K562 (cell line): ENCODE results near the gene LRRC27. TPM values are rescaled to one million over a fixed set of nuclear protein-coding genes. Genes with fewer than 3 reads are reported as not detected.

Experiments
- AFF1 ChIP-seq, 2 experiments: fragments of 450-650 bp; IDR thresholded peaks; 2 replicates each; pipeline ENCODE4 v1.6.1; 2018; ENCODE audit warnings: mild to moderate bottlenecking in 2 of 2, low read depth in 1 of 2; ENCODE audit not compliant: partially characterized antibody in 2 of 2
- MECOM ChIP-seq: fragments of 250-450 bp; sonication (Bioruptor Pico); IDR thresholded peaks from 2 replicates; pipeline ENCODE4 v1.8.0; 2022; ENCODE audit warnings: inconsistent platforms
- SMAD4 ChIP-seq: fragments of 250-450 bp; sonication (Bioruptor Pico); conservative IDR thresholded peaks from 2 replicates; pipeline ENCODE4 v1.8.0; 2021; ENCODE audit warnings: inconsistent platforms, mild to moderate bottlenecking, moderate library complexity
- polyA plus RNA-seq, 8 experiments: library from polyadenylated mRNA; depleted of rRNA in 4 of 8; stranded (reverse) in 5 of 8; unstranded in 3 of 8; fragments of >200 nt; fragmentation: Nextera tagmentation in 2 of 8; fragmentation: Illumina TruSeq in 1 of 8; extraction: Ambion mirVana in 2 of 8; extraction: Trizol in 1 of 8; gene quantifications; 2 replicates each; pipeline versions ENCODE4 v1.2.1 to v1.2.3, GENCODE V29; 2011 to 2014; ENCODE audit warnings: inconsistent platforms in 1 of 8, missing spikeins in 1 of 8
- total RNA-seq, 7 experiments: library from RNA; depleted of rRNA in 6 of 7; stranded (reverse); fragments of >200 nt in 6 of 7; fragmentation: Illumina TruSeq in 2 of 7; extraction: Trizol in 2 of 7; gene quantifications; 2 replicates each; pipeline versions ENCODE4 v1.2.1 to v1.2.3, GENCODE V29; 2011 to 2021; ENCODE audit warnings: low replicate concordance in 1 of 7
- TF ChIP-seq, protein P1 (sequence below): fragments of 450-650 bp; IDR thresholded peaks from 2 replicates; pipeline ENCODE4 v1.6.1; 2016; ENCODE audit warnings: mild to moderate bottlenecking, moderate library complexity

LRRC27 gene
- total and polyA plus RNA-seq, 9 of the 15 experiments (the other 6 are each of a cell fraction or from before 2014, with no cell fraction given), result 0.10 to 2.7 (median 1.4) TPM

DNA sequence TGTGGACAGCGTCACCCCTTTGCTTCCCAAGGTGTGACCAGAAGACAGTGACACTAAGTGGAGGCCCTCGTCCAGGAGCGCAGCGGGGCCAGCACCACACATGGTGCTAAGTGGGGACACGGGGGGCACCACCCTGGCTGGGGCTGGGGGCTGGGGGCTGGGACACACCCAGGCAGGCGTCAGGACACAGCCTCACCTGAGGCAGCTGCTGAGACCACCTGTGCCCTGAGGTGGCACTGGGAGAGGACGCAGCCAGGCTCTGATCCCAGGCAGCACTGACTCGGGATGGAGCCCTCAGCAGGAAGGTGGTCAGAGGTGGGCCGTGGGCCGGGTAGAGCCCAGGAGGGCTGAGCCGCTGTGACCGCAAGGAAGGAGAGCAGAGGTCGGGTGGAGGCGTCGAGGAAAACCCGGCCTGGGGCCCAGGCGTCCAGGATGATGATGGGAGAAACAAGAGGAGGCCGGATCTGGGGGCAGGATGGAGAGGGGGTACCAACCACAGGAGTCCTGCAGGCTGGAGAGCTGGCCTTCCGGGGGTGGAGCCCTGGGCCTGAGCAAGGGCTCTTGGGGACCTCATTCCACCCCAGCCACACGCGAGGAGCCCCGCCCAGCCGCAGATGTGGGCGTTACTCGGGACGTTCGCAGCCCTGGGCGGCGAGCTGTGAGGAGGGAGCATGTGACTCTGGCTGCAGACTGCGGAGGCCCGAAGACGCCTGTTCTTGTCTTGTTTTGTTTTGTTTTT, 22.5 kb downstream of the LRRC27 start (continued):
- TF ChIP-seq, protein P1, sequence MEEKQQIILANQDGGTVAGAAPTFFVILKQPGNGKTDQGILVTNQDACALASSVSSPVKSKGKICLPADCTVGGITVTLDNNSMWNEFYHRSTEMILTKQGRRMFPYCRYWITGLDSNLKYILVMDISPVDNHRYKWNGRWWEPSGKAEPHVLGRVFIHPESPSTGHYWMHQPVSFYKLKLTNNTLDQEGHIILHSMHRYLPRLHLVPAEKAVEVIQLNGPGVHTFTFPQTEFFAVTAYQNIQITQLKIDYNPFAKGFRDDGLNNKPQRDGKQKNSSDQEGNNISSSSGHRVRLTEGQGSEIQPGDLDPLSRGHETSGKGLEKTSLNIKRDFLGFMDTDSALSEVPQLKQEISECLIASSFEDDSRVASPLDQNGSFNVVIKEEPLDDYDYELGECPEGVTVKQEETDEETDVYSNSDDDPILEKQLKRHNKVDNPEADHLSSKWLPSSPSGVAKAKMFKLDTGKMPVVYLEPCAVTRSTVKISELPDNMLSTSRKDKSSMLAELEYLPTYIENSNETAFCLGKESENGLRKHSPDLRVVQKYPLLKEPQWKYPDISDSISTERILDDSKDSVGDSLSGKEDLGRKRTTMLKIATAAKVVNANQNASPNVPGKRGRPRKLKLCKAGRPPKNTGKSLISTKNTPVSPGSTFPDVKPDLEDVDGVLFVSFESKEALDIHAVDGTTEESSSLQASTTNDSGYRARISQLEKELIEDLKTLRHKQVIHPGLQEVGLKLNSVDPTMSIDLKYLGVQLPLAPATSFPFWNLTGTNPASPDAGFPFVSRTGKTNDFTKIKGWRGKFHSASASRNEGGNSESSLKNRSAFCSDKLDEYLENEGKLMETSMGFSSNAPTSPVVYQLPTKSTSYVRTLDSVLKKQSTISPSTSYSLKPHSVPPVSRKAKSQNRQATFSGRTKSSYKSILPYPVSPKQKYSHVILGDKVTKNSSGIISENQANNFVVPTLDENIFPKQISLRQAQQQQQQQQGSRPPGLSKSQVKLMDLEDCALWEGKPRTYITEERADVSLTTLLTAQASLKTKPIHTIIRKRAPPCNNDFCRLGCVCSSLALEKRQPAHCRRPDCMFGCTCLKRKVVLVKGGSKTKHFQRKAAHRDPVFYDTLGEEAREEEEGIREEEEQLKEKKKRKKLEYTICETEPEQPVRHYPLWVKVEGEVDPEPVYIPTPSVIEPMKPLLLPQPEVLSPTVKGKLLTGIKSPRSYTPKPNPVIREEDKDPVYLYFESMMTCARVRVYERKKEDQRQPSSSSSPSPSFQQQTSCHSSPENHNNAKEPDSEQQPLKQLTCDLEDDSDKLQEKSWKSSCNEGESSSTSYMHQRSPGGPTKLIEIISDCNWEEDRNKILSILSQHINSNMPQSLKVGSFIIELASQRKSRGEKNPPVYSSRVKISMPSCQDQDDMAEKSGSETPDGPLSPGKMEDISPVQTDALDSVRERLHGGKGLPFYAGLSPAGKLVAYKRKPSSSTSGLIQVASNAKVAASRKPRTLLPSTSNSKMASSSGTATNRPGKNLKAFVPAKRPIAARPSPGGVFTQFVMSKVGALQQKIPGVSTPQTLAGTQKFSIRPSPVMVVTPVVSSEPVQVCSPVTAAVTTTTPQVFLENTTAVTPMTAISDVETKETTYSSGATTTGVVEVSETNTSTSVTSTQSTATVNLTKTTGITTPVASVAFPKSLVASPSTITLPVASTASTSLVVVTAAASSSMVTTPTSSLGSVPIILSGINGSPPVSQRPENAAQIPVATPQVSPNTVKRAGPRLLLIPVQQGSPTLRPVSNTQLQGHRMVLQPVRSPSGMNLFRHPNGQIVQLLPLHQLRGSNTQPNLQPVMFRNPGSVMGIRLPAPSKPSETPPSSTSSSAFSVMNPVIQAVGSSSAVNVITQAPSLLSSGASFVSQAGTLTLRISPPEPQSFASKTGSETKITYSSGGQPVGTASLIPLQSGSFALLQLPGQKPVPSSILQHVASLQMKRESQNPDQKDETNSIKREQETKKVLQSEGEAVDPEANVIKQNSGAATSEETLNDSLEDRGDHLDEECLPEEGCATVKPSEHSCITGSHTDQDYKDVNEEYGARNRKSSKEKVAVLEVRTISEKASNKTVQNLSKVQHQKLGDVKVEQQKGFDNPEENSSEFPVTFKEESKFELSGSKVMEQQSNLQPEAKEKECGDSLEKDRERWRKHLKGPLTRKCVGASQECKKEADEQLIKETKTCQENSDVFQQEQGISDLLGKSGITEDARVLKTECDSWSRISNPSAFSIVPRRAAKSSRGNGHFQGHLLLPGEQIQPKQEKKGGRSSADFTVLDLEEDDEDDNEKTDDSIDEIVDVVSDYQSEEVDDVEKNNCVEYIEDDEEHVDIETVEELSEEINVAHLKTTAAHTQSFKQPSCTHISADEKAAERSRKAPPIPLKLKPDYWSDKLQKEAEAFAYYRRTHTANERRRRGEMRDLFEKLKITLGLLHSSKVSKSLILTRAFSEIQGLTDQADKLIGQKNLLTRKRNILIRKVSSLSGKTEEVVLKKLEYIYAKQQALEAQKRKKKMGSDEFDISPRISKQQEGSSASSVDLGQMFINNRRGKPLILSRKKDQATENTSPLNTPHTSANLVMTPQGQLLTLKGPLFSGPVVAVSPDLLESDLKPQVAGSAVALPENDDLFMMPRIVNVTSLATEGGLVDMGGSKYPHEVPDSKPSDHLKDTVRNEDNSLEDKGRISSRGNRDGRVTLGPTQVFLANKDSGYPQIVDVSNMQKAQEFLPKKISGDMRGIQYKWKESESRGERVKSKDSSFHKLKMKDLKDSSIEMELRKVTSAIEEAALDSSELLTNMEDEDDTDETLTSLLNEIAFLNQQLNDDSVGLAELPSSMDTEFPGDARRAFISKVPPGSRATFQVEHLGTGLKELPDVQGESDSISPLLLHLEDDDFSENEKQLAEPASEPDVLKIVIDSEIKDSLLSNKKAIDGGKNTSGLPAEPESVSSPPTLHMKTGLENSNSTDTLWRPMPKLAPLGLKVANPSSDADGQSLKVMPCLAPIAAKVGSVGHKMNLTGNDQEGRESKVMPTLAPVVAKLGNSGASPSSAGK, result peak; percentile 94
- TF ChIP-seq AFF1 (IDR thresholded peaks at IDR 0.05; ENCODE audit: low read depth in 1 of 2, partially characterized antibody in 2 of 2), result peak in 1 of 2 experiments; percentile 26
- TF ChIP-seq MECOM (CRISPR knock-in tag), result no peak
- TF ChIP-seq SMAD4 (CRISPR knock-in tag), result no peak
